ENCODE measurements around the gene MARS1.
"Not testable (repeated sequence)": the region's sequence is repeated elsewhere in the genome, so short reads cannot be mapped to it uniquely, and the experiment has no call there.

Gene MARS1

GRCh38 chr12:57515408-57515933 lies 27.6 kb downstream of the MARS1 start:
- DNase-seq (ENCODE audit: low spot score) (no peak), FAIRE-seq (no peak)

DNA sequence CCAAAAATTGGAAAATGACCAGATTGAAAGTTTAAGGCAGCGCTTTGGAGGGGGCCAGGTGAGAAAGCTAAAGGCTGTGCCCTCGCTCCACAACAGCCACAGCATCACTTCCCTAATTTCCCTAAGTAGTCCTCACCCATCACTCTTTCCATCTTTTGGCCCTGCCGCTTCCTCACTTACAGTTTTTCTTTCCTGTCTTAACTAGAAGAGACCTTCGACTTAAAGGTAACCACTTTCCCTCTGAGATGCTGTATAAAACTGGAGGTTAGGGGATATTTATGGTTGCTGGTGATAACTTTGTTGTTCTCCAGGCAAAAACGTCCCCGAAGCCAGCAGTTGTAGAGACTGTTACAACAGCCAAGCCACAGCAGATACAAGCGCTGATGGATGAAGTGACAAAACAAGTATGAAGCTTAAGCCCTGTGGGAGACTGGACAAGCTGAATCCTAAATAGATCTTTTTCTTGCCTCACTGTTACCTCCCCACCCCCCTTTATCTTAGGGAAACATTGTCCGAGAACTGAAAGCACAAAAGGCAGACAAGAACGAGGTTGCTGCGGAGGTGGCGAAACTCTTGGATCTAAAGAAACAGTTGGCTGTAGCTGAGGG lies 28.2 kb downstream of the MARS1 start:
- DNase-seq (ENCODE audit: low spot score) (no peak), FAIRE-seq (no peak)

DNA sequence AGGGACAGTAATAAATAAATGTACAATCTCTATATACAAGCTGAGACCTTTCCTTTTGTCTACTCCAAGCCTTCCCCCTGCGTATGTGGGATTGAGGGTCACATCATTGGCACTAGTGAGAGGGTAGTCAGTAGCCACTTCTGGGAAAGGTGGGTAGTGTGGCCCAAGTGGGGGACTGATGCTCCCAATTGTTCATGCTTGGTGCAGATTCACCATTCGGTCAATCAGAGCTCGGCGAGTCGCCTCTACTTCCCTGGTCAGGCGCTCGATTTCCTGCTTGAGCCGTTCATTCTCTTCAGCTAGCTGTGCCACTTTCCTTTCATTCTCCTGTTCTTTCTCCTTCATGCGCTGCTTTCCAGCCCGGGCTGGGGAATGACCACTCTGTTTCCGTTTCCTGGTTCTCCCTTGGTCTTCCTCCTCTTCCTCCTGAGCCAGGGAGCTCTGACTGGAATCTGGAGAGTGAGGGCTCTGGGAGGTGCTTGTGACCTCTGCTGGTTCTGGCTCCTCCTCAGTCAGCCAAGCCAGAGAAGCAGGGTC lies 28.8 kb downstream of the MARS1 start:
- DNase-seq (ENCODE audit: low spot score), result no peak
- FAIRE-seq, result no peak

- FAIRE-seq (no peak), DNase-seq (ENCODE audit: low spot score) (no peak)
These were observed 29.3 kb downstream of the MARS1 start for GRCh38 chr12:57517187-57517586.

DNA sequence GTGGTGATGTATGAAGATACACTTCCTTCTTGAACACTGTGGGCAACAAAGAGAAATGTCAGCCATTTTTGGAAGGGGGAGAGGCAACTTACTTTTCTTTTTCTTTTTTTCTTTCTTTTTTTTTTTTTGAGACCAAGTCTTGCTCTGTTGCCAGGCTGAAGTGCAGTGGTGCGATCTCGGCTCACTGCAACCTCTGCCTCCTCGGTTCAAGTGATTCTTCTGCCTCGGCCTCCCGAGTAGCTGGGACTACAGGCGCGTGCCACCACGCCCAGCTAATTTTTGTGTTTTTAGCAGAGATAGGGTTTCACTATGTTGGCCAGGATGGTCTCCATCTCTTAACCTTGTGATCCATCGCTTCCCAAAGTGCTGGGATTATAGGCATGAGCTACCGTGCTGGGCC lies 29.9 kb downstream of the MARS1 start:
- not testable (repeated sequence) for DNase-seq (ENCODE audit: low spot score); FAIRE-seq

DNA sequence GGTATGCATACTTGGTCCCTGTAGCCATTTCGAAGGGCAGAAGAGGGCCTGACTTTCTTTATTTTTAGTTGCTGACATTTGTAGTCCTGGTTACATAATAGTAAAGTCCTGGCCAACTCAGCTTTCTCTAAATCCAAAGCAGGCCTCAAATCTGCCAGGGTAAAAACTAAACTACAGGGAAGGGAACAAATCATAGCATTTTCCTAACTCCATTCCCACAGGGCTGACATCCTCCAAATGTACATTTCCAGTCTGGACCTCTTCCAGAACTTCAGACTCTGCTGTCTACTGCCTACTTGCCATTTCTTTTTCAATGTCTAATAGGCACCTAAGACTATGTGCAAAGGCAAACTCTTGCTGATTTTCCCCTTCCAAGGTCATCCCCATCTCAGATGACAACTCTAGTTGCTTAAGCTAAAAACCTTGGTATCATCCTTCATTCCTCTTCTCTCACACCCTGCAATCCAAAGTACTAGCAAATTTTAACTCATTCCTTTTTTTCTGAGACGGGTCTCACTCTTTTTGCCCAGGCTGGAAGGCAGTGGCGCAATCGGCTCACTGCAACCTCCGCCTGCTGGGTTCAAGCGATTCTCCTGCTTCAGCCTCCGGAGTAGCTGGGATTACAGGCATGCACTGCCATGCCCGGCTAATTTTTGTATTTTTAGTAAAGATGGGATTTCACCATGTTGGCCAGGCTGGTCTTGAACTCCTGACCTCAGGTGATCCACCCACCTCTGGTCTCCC lies 30.5 kb downstream of the MARS1 start:
- FAIRE-seq (no peak), DNase-seq (ENCODE audit: low spot score) (no peak)

DNA sequence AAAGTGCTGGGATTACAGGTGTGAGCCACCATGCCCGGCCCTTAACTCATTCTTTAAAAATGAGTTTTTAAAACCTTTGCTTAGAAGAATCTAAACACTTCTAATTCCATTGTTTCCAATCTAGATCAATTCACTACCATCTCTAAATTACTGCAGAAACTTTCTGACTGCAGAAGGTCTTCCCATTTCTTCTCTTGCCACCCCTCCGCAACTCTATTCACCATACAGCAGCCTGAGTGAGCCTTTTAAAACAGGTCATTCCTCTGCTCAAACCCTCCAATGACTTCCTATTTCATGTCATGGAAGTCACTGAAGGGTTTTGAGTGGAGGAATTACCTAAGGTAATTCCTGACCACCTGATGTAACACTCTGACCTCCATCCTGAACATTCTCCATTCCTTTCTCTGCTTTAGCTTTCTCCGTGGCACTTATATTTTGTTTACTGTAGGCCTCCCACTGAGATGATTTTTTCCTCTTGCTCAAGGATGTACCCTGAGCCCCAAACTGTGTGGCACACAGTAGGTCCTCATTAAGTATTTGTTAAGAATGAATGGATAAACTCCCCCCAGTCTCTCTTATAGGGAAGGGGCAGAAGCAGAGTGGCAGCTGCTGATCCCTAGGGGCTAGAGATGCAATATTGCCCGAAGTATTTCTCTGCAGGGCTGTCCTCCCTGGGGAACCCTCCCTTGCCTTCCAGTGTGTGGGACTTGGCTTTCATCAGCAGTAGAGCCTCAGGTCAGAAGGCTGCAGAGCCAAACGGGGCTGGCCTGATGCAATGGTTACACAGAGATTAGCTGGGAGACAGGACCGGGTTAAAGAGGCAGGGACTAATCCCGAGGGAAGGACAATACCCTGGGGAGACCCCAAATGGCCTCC lies 31.3 kb downstream of the MARS1 start:
- no peak for DNase-seq (ENCODE audit: low spot score)

GRCh38 chr12:57519796-57520052 lies 31.9 kb downstream of the MARS1 start:
- no peak for FAIRE-seq
- no peak for DNase-seq (ENCODE audit: low spot score)

More for the DNA sequence above, 31.3 kb downstream of the MARS1 start:
- FAIRE-seq, result no peak

GRCh38 chr12:57520053-57520818 lies 32.4 kb downstream of the MARS1 start, which contains the start of gene DDIT3:
Gene DDIT3 (minus strand): TSS chr12:57520514. CDS start chr12:57517406, 3,108 bp downstream.
- FAIRE-seq (no peak), DNase-seq (ENCODE audit: low spot score) (peak; percentile 98)

GRCh38 chr12:57521525-57522010 lies 33.7 kb downstream of the MARS1 start:
- FAIRE-seq (no peak), DNase-seq (ENCODE audit: low spot score) (no peak)

DNA sequence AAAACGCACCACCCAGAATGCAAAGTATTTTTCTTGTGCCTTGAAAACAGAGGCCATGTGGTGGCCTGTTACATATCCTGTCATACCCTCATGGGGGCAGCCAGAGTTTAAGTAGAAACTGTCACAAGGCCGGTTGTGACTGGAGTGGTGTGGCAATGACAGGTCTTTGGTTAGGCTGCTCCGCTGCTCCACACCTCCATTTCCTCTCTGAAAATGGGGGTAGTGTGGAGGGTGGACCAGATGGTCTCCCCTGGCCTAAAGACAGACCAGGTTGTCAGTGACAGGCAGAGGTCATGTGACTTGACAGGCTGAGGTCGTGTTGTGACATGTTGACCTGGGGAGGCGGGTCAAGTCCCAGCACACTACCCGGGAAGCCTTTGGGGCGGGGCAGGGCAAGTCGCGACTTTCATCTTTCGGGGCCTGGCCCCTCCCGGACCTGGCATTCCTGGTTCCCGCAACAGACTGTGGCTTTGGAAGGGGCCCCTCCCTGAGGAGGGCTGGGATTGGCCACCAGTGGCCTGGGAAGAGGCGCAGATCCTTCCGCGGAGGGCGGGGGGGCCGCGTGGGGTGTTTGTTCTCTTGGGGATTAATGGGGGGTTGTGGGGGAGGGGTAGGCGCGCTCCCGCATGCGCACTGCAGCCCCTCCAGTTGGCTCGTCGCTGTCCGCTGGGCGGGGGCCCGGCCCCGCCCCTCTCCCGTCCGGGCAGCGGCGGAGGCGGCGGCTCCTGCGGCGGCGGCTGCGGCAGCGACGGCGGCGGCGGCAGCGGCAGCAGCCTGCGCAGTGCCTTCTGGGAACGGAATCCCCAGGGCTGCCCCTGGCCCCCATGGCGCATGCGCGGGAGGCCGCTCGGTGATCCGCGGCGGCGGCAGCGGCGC lies 34.4 kb downstream of the MARS1 start, which contains the start of gene MBD6:
MBD6 (plus strand) TSS at position 814 of the 876 bp plus-strand sequence. CDS start 1,480 bp downstream, outside the sequence.
- FAIRE-seq (no peak), DNase-seq (ENCODE audit: low spot score) (peak; percentile 96)

- DNase-seq (ENCODE audit: low spot score), result no peak
- no peak for FAIRE-seq
These were observed 35.2 kb downstream of the MARS1 start for GRCh38 chr12:57522887-57523705.

- no peak for FAIRE-seq
These were observed 36.1 kb downstream of the MARS1 start for GRCh38 chr12:57523706-57524614.

GRCh38 chr12:57524814-57525614 lies 37.1 kb downstream of the MARS1 start:
- FAIRE-seq (no peak), DNase-seq (ENCODE audit: low spot score) (no peak)

More at GRCh38 chr12:57523706-57524614, 36.1 kb downstream of the MARS1 start:
- no peak for DNase-seq (ENCODE audit: low spot score)

- no peak for FAIRE-seq
- DNase-seq (ENCODE audit: low spot score), result no peak
These were observed 37.9 kb downstream of the MARS1 start for GRCh38 chr12:57525615-57526383.
